Measurements from ENCODE around the gene ZNF219.

The ZNF219 gene

GRCh38 chr14:21102521-21103410 is 4.3 kb upstream of the ZNF219 start:
- DNase-seq (ENCODE audit: low read depth, low spot score) = no peak

GRCh38 chr14:21101802-21102413 is 3.5 kb upstream of the ZNF219 start:
- DNase-seq (ENCODE audit: low read depth, low spot score) = no peak

- DNase-seq (ENCODE audit: low read depth, low spot score) = no peak
These were observed 2.5 kb upstream of the ZNF219 start, which contains the start of gene TMEM253 for GRCh38 chr14:21100931-21101330. TSS of gene TMEM253 (plus strand) at chr14:21101066. CDS start at chr14:21101344, 278 bp downstream.

GRCh38 chr14:21099596-21099985 is 1.1 kb upstream of the ZNF219 start:
- no peak for DNase-seq (ENCODE audit: low read depth, low spot score)

GRCh38 chr14:21098892-21099595 is 589 bp upstream of the ZNF219 start:
- DNase-seq (ENCODE audit: low read depth, low spot score) = no peak

GRCh38 chr14:21097636-21098075 is 799 bp downstream of the ZNF219 start:
- peak; percentile 24 for DNase-seq (ENCODE audit: low read depth, low spot score)

GRCh38 chr14:21096978-21097635 is 1.3 kb downstream of the ZNF219 start:
- DNase-seq (ENCODE audit: low read depth, low spot score) = no peak

- no peak for DNase-seq (ENCODE audit: low read depth, low spot score)
These were observed 2.0 kb downstream of the ZNF219 start for GRCh38 chr14:21096438-21096837.

- peak; percentile 56 for DNase-seq (ENCODE audit: low read depth, low spot score)
These were observed 2.8 kb downstream of the ZNF219 start for GRCh38 chr14:21095430-21096205.

GRCh38 chr14:21093769-21094681 is 4.4 kb downstream of the ZNF219 start:
- DNase-seq (ENCODE audit: low read depth, low spot score) = peak; percentile 83

GRCh38 chr14:21093018-21093417 is 5.4 kb downstream of the ZNF219 start:
- DNase-seq (ENCODE audit: low read depth, low spot score) = no peak

- peak; percentile 91 for DNase-seq (ENCODE audit: low read depth, low spot score)
These were observed 6.0 kb downstream of the ZNF219 start for GRCh38 chr14:21092273-21093011.

- no peak for DNase-seq (ENCODE audit: low read depth, low spot score)
These were observed 6.6 kb downstream of the ZNF219 start for GRCh38 chr14:21091821-21092272.

GRCh38 chr14:21090940-21091663 is 7.4 kb downstream of the ZNF219 start:
- no peak for DNase-seq (ENCODE audit: low read depth, low spot score)

- DNase-seq (ENCODE audit: low read depth, low spot score) = peak; percentile 24
These were observed 8.1 kb downstream of the ZNF219 start for GRCh38 chr14:21090194-21090939.

- DNase-seq (ENCODE audit: low read depth, low spot score) = no peak
These were observed 8.6 kb downstream of the ZNF219 start for GRCh38 chr14:21089877-21090193.

- no peak for DNase-seq (ENCODE audit: low read depth, low spot score)
These were observed 9.2 kb downstream of the ZNF219 start for GRCh38 chr14:21089271-21089670.

- no peak for DNase-seq (ENCODE audit: low read depth, low spot score)
These were observed 9.8 kb downstream of the ZNF219 start for GRCh38 chr14:21088687-21089086.
